Esophagus squamous epithelium (tissue), 4 donors: ENCODE data around the gene ASMTL.

Experiments
- POLR2A ChIP-seq, 4 donors: fragments of 450-650 bp; IDR thresholded peaks; one replicate each; pipeline ENCODE4 v1.6.1; 2017; ENCODE audit warnings: antibody characterized with exemption in 4 of 4, mild to moderate bottlenecking in 4 of 4, moderate library complexity in 3 of 4
- TF ChIP-seq, protein P1 (sequence below), 6 experiments: fragments of 450-650 bp in 4 of 6; fragments of 200-600 bp in 2 of 6; sonication (generic) in 2 of 6; IDR thresholded peaks; one replicate each; pipeline ENCODE4 v1.5.1; 2016 to 2019; ENCODE audit warnings: antibody characterized with exemption in 6 of 6, mild to moderate bottlenecking in 4 of 6, moderate library complexity in 4 of 6

- TF ChIP-seq, protein P1, sequence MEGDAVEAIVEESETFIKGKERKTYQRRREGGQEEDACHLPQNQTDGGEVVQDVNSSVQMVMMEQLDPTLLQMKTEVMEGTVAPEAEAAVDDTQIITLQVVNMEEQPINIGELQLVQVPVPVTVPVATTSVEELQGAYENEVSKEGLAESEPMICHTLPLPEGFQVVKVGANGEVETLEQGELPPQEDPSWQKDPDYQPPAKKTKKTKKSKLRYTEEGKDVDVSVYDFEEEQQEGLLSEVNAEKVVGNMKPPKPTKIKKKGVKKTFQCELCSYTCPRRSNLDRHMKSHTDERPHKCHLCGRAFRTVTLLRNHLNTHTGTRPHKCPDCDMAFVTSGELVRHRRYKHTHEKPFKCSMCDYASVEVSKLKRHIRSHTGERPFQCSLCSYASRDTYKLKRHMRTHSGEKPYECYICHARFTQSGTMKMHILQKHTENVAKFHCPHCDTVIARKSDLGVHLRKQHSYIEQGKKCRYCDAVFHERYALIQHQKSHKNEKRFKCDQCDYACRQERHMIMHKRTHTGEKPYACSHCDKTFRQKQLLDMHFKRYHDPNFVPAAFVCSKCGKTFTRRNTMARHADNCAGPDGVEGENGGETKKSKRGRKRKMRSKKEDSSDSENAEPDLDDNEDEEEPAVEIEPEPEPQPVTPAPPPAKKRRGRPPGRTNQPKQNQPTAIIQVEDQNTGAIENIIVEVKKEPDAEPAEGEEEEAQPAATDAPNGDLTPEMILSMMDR (IDR thresholded peaks at IDR 0.05): no peak
- TF ChIP-seq POLR2A (IDR thresholded peaks at IDR 0.05): no peak
Measured at GRCh38 chrX:1493877-1494510, 41.3 kb upstream of the ASMTL start.
